Upper lobe of left lung (tissue), 4 donors: ENCODE results near the gene RAB11A.

Experiments
- EP300 ChIP-seq, 4 donors: sonication (generic); formaldehyde crosslinking; IDR thresholded peaks; one replicate each; pipeline ENCODE4 v1.5.1; 2017; ENCODE audit warnings: antibody characterized with exemption in 4 of 4, control low read depth in 2 of 4
- POLR2A ChIP-seq, 4 donors: fragments of 450-650 bp; IDR thresholded peaks; one replicate each; pipeline ENCODE4 v1.5.1; 2016 to 2017; ENCODE audit warnings: antibody characterized with exemption in 4 of 4, mild to moderate bottlenecking in 2 of 4
- TF ChIP-seq, protein P1 (sequence below), 6 experiments: fragments of 450-650 bp in 4 of 6; fragments of 200-600 bp in 2 of 6; sonication (generic) in 2 of 6; IDR thresholded peaks; one replicate each; pipeline ENCODE4 v1.5.1; 2016 to 2019; ENCODE audit warnings: antibody characterized with exemption in 6 of 6

DNA sequence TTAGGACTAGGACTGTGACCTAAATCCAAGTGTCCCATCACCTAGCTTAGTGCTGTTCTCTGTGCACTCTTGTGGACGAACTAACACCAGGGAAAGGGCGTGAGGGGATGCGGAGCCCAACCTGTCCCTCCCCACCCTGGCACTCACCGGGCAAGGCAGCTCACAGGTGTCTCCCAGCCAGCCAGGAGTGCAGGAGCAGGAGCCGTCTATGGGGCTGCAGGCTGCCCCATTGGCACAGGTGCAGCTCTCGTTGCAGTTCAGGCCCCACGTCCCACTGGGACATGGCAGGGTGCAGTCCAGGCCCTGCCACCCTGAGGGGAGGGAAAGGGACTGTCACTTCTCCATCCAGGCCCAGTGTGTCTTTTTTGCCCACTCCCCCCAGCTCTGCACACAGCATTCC is 60.3 kb downstream of the RAB11A start:
- TF ChIP-seq, protein P1, sequence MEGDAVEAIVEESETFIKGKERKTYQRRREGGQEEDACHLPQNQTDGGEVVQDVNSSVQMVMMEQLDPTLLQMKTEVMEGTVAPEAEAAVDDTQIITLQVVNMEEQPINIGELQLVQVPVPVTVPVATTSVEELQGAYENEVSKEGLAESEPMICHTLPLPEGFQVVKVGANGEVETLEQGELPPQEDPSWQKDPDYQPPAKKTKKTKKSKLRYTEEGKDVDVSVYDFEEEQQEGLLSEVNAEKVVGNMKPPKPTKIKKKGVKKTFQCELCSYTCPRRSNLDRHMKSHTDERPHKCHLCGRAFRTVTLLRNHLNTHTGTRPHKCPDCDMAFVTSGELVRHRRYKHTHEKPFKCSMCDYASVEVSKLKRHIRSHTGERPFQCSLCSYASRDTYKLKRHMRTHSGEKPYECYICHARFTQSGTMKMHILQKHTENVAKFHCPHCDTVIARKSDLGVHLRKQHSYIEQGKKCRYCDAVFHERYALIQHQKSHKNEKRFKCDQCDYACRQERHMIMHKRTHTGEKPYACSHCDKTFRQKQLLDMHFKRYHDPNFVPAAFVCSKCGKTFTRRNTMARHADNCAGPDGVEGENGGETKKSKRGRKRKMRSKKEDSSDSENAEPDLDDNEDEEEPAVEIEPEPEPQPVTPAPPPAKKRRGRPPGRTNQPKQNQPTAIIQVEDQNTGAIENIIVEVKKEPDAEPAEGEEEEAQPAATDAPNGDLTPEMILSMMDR (IDR thresholded peaks at IDR 0.05) = no peak
- TF ChIP-seq POLR2A (IDR thresholded peaks at IDR 0.05) = no peak
- TF ChIP-seq EP300 (IDR thresholded peaks at IDR 0.05) = no peak
